GM12875 (cell line): Measurements from ENCODE around the gene TAF1C.

Source experiments
- H3K4me3 ChIP-seq: one replicate; pipeline ENCODE4 v1.5.1; 2011; ENCODE audit warnings: low read depth, low read length, control low read depth
- TF ChIP-seq, protein P1 (sequence below): IDR thresholded peaks from 2 replicates; pipeline ENCODE4 v1.5.1; 2011; ENCODE audit warnings: low read depth, mild to moderate bottlenecking, control low read depth, inconsistent platforms, low read length, moderate library complexity, borderline replicate concordance; ENCODE audit not compliant: insufficient read depth

Gene TAF1C

DNA sequence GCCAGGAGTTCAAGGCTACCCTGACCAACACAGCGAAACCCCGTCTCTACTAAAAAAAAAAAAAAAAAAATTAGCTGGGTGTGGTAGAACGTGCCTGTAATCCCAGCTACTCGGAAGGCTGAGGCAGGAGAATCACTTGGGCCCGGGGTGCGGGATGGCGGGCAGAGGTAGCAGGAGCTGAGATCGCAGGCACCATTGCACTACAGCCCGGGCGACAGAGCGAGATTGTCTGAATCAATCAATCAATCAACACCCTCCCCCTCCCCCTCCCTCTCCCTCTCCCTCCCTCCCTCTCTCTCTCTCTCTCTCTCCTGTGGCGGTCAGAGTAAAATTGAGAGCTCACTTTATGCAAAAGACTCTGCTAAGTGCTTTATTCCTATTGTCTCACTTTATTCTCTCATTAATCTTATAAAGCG lies 43.1 kb downstream of the TAF1C start:
- TF ChIP-seq, protein P1, sequence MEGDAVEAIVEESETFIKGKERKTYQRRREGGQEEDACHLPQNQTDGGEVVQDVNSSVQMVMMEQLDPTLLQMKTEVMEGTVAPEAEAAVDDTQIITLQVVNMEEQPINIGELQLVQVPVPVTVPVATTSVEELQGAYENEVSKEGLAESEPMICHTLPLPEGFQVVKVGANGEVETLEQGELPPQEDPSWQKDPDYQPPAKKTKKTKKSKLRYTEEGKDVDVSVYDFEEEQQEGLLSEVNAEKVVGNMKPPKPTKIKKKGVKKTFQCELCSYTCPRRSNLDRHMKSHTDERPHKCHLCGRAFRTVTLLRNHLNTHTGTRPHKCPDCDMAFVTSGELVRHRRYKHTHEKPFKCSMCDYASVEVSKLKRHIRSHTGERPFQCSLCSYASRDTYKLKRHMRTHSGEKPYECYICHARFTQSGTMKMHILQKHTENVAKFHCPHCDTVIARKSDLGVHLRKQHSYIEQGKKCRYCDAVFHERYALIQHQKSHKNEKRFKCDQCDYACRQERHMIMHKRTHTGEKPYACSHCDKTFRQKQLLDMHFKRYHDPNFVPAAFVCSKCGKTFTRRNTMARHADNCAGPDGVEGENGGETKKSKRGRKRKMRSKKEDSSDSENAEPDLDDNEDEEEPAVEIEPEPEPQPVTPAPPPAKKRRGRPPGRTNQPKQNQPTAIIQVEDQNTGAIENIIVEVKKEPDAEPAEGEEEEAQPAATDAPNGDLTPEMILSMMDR: no peak
- H3K4me3 ChIP-seq: peak overlapping the region; percentile 79

DNA sequence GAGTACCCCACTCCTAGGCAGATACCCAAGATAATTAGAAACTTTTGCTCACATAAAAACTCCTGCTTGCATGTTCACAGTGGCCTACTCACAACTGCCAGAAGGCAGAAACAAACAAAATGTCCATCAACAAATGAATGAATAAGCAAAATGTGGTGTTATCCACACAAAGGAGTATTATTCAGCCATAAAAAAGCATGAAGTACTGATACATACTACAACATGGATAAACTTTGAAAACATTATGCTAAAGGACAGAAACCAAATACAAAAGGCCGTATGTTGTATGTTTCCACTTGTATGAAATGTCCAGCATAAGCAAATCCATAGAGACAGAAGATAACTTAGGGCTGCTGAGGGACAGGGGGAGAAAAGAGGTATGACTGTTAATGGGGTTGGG lies 43.8 kb downstream of the TAF1C start:
- no peak overlapping the region for H3K4me3 ChIP-seq
- TF ChIP-seq, protein P1: no peak

DNA sequence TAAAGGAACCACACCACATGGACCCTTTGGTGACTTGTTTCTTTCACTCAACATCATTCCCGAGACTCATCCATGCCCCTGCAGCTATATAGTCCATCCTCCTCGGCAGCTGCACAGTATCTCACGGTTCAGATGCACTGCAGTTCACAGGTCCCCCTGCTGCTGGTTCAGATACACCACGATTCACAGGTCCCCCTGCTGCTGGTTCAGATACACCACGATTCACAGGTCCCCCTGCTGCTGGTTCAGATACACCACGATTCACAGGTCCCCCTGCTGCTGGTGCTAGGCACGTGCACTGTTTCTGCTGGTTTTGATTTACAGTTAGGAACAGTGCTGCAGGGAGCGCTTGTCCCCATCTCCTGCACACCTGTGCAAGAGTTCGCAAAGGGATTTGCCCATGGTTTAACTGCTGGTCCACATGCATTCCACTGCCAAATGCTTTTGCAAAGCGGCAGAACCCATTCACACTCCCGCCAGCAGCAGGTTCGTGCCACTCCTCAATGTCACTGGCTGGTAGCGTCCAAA lies 45.6 kb downstream of the TAF1C start:
- no peak overlapping the region for H3K4me3 ChIP-seq
- TF ChIP-seq, protein P1: peak; percentile 45; the same call in 1 of the 2 replicates

DNA sequence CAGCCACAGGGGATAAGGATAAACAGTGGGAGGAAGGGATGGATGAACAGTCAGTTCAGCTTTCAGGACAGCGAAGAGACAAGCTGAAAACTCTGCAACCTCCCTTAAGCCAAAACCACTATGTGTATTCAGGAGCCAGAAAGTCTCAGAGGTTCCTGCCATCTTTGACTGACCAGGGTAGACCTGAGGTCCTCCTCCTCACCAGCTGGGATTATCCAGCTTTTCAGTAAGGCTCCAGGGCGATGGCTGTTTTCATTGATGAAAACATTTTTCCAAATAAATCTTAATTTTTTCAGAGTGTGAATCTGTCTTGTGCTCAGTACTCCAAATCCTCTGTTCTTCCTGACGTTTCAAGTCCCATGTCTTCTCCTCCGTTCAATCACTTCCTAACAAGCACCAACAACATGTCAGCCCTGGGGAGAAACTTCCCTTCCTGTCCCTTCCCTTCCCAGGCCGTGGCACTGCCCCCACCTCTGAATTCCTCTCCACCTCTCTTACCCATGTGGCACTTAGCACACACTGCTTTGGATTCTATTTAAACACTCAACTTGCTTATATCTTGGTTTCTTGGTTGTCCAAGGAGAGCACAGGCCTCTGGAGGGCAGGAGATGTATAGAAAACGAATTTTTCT lies 47.1 kb downstream of the TAF1C start:
- no peak overlapping the region for H3K4me3 ChIP-seq

DNA sequence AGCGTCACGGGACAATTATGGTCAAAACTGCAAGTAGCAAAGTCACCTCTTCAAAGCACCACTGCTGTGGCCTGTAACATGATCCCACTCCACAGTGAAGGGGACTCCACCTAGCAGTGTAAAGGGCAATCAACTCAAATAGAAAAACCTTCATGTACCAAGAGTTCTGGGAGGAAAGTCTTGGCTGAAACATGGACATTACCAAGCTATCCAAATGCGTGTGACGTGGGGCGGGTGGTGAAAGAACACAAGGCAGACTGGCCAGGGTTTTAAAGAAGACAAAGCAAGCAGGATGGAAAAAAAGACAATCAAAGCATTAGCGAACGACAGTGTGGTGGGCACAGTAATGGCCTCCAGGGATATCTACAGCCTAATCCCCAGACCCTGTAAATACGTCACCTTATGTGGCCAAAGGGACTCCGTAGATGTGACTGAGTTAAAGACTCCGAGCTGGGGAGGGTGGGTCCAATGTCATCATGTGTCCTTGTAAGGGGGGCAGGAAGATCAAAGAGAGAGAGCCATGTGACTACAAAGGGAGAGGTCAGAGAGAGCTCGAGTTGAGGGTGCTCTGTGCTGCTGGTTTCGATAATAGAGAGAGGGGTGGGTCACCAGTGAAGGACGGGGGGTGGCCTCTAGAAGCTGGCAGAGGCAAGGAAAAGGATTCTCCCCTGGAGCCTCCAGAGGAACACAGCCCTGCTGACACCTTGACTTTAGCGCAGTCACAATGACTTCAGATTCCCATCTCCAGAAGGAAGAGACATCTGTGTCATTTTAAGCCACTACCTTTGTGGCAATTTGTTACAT lies 47.8 kb downstream of the TAF1C start:
- TF ChIP-seq, protein P1: no peak
- no peak overlapping the region for H3K4me3 ChIP-seq

More for the DNA sequence above, 47.1 kb downstream of the TAF1C start:
- TF ChIP-seq, protein P1: no peak

DNA sequence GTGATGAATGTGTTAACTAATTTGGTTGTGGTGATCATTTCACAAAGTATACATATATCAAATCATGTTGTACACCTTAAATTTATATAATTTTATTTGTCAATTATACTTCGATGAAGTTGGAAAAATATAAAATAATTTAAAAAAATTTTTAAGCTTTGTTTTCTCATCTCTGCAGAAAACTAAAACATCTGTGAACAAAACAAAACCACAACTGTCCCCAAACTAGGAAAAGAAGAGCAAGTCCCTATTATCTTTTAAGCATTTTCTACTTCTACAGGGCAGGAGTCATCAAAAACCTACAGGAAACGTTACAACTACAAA lies 48.4 kb downstream of the TAF1C start:
- no peak overlapping the region for H3K4me3 ChIP-seq
- TF ChIP-seq, protein P1: no peak

DNA sequence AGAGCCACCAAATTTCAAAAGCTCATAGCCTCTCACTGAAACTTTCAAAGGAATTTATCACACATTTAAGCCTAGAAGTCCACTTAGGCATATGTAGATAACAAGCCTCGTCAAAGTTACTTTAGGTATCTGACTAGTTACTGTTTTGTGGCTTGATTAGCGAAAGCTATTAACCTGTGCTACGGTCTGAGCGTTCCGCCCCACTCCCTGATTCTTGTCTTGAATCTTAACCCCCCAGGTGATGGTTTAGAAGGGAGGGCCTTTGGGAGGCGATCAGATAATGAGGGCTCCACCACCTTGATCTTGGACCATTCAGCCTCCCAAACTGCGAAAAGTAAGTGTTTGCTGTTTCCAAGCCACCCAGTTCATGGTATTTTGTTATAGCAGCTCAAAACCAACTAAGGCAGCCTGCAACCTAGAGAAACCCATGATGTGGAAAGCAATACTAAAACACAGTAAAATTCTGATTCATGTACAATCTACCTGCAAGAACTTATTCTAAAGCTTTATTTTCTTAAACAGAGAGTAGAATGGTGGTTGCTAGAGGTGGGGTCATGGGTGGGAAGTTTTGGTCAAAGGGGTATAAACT lies 49.0 kb downstream of the TAF1C start:
- TF ChIP-seq, protein P1: no peak
- H3K4me3 ChIP-seq: no peak overlapping the region
